GM12878 (cell line): ENCODE data around the gene GALNT9.

Experiments
- ATF3 ChIP-seq: IDR thresholded peaks from 2 replicates; pipeline ENCODE4 v1.6.1; 2011; ENCODE audit warnings: low read depth, mild to moderate bottlenecking, low read length, moderate library complexity, borderline replicate concordance; ENCODE audit errors: extremely low read depth
- CTCF ChIP-seq, 3 experiments: IDR thresholded peaks in 2 of 3; conservative IDR thresholded peaks in 1 of 3; 2 replicates each; pipeline ENCODE4 v1.5.1; 2011; ENCODE audit warnings: low read depth in 3 of 3, low read length in 3 of 3, mild to moderate bottlenecking in 3 of 3, control low read depth in 2 of 3, moderate library complexity in 2 of 3, inconsistent platforms in 1 of 3, mixed read lengths in 1 of 3; ENCODE audit not compliant: control insufficient read depth in 2 of 3, insufficient read depth in 1 of 3; ENCODE audit errors: extremely low read depth in 1 of 3
- EZH2 ChIP-seq: IDR thresholded peaks from 2 replicates; pipeline ENCODE4 v1.6.1; 2012; ENCODE audit warnings: low read depth, mild to moderate bottlenecking, control low read depth, inconsistent platforms, low read length, borderline replicate concordance; ENCODE audit not compliant: control insufficient read depth
- MAX ChIP-seq: IDR thresholded peaks from 2 replicates; pipeline ENCODE4 v1.6.1; 2012; ENCODE audit warnings: low read depth, low read length, improper control_type of control experiment
- POLR2A ChIP-seq: IDR thresholded peaks from 2 replicates; pipeline ENCODE4 v1.6.1; 2011; ENCODE audit warnings: low read depth, mild to moderate bottlenecking, low read length
- REST ChIP-seq: IDR thresholded peaks from 2 replicates; pipeline ENCODE4 v1.6.1; 2012; ENCODE audit warnings: mild to moderate bottlenecking, low read depth, low read length
- SPI1 ChIP-seq: IDR thresholded peaks from 2 replicates; pipeline ENCODE4 v1.6.1; 2011; ENCODE audit warnings: low read depth, mild to moderate bottlenecking, low read length, moderate library complexity, borderline replicate concordance; ENCODE audit not compliant: insufficient read depth
- USF2 ChIP-seq: IDR thresholded peaks from 2 replicates; pipeline ENCODE4 v1.6.1; 2011; ENCODE audit warnings: low read depth, low read length, improper control_type of control experiment, borderline replicate concordance
- YY1 ChIP-seq: IDR thresholded peaks from 2 replicates; pipeline ENCODE4 v1.6.1; 2011; ENCODE audit warnings: low read depth, mild to moderate bottlenecking, low read length

GRCh38 chr12:132345561-132346200 is 16.3 kb upstream of the GALNT9 start:
- TF ChIP-seq CTCF (IDR thresholded peaks at IDR 0.05 in 2 of 3, conservative IDR thresholded peaks at IDR 0.05 in 1 of 3; ENCODE audit: control insufficient read depth in 2 of 3, extremely low read depth in 1 of 3, insufficient read depth in 1 of 3, low read depth in 3 of 3, low read length in 3 of 3) (no peak), USF2 (no peak), POLR2A (no peak), SPI1 (no peak), EZH2 (no peak), YY1 (no peak), MAX (no peak), ATF3 (no peak), REST (no peak)
